ENCODE results near the gene ARFGEF2.

DNA sequence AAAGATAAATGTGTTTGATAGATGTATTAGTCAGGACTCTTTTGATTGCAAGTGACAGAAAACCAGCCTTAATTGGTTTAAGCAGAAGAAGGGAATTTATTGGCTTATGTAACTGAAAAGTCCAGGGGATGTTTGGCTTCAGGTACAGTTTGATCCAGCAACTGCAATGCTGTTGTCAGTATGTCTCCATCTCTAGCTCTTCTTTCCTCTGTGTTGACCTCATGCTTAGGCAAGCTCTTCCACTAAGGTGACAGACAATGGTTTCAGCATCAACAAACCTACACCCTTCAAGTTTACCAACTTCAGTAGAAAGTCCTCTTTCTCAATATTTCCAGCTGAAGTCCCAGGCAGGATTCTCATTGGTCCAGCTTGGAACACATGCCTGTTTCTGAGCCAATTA, 28.1 kb upstream of the ARFGEF2 start:
- TF ChIP-seq YY1 (IDR thresholded peaks at IDR 0.05; ENCODE audit: insufficient read depth, insufficient read length), result no peak
- no peak for TF ChIP-seq ZNF274 (IDR thresholded peaks at IDR 0.05; ENCODE audit: low read depth, low read length)
- TF ChIP-seq SUZ12 (IDR thresholded peaks at IDR 0.05; ENCODE audit: extremely low read depth, insufficient read depth, insufficient read length), result no peak
